22Rv1 (cell line): ENCODE measurements around the gene ZBTB37.

Experiments used
- CTCF ChIP-seq: fragments of 450-650 bp; IDR thresholded peaks from 2 replicates; pipeline ENCODE4 v1.5.1; 2017; ENCODE audit warnings: mild to moderate bottlenecking
- ZFX ChIP-seq: fragments of 450-650 bp; IDR thresholded peaks from 2 replicates; pipeline ENCODE4 v1.6.1; 2017; ENCODE audit warnings: antibody characterized with exemption, borderline replicate concordance

GRCh38 chr1:173878251-173878650 is 10.1 kb downstream of the ZBTB37 start:
- no peak for TF ChIP-seq CTCF
- no peak for TF ChIP-seq ZFX
